Fibroblast of pulmonary artery (primary cell): Measurements from ENCODE around the gene RNF112.

Experiments used
- DNase-seq: peaks from one replicate; pipeline ENCODE4 v3.0.0-alpha.2; 2010; ENCODE audit warnings: low read depth
- H3K4me3 ChIP-seq: replicated peaks from 2 replicates; pipeline ENCODE4 v1.5.1; 2011; ENCODE audit warnings: low read depth, mild to moderate bottlenecking, control low read depth, low read length, moderate library complexity
- CTCF ChIP-seq: IDR thresholded peaks from 2 replicates; pipeline ENCODE4 v1.5.1; 2011; ENCODE audit warnings: mild to moderate bottlenecking, control low read depth, low read length, inconsistent platforms; ENCODE audit errors: missing control alignments

RNF112 gene

DNA sequence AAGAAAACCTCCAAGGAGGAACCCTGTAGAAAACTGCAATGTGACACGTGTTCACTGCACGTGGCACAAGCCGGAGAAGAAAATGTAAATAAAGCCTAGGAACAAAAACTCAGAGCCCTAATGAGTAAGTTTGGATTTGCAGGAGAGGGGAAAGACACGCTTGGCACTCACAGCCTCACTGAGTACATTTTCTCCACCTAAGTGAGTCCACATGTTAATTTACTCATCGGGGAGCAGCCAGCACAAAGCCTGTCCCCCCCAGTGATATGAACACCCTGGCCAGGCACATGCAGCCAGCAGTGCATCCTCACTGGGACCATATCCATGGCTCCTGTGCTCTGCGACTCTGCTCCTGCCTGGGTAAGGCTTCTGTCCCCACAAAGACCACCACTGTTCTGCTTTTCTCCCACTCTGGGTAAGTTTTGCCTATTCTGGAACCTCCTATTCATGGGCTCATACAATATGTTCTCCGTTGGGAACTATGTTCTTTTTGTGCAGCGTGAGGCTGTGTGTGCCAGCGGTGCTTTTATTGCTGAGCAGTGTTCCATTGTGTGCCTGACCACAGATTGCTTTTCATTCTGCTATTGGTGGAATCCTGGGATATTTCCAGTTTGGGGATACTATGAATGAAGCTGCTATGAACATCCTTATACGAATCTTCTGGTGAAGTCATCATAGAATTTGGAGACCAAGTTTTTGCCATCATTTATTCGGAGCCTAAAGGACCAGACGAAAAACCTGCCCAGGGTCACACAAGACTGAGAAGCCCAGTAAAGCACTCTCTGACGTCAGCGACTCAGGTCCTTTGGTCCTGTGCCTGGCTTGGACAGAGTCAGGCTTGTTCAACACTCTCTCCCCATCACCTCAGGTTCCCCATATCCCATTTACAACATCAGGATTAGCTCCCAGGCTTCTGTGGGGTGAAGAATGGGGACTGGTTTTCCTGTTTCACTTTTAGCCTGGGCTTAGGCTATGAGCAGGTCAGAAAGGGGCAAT, 53.3 kb downstream of the RNF112 start:
- H3K4me3 ChIP-seq = no peak overlapping the region
- DNase-seq = no peak
- TF ChIP-seq CTCF = no peak
